T-helper 17 cell (primary cell): ENCODE measurements around the gene UBALD2. TPM values are rescaled to one million over a fixed set of nuclear protein-coding genes. Genes with fewer than 3 reads are reported as not detected.
A peak's percentile ranks its signal among the peaks of the same experiment; 100 is the strongest.
"Not testable (repeated sequence)": the region's sequence is repeated elsewhere in the genome, so short reads cannot be mapped to it uniquely, and the experiment has no call there.

Experiments used
- ATAC-seq: fragments of 150-1000 bp; cut with Tn5 transposase; 2 replicates; pipeline ENCODE4 v1.10.0; 2021; ENCODE audit warnings: mild to moderate bottlenecking, moderate library complexity
- DNase-seq, 3 donors: peaks; one replicate each; pipeline versions ENCODE4 v3.0.0 to v3.0.0-alpha.2; 2020 to 2021
- H3K9me3 ChIP-seq: one replicate; pipeline ENCODE4 v1.7.0; 2013; ENCODE audit warnings: low read length, mild to moderate bottlenecking; ENCODE audit not compliant: control insufficient read depth, poor library complexity, severe bottlenecking
- H3K27ac Mint-ChIP-seq: one replicate; pipeline ENCODE4 v1.8.0; 2022; ENCODE audit warnings: mild to moderate bottlenecking, moderate library complexity, mixed read lengths
- H3K27me3 Mint-ChIP-seq: one replicate; pipeline ENCODE4 v1.8.0; 2022; ENCODE audit warnings: mixed read lengths
- H3K36me3 Mint-ChIP-seq: one replicate; pipeline ENCODE4 v1.8.0; 2022; ENCODE audit warnings: low read depth, mixed read lengths
- H3K4me1 Mint-ChIP-seq: one replicate; pipeline ENCODE4 v1.8.0; 2022; ENCODE audit warnings: mild to moderate bottlenecking, mixed read lengths
- H3K4me3 Mint-ChIP-seq: one replicate; pipeline ENCODE4 v1.8.0; 2022; ENCODE audit warnings: mild to moderate bottlenecking, moderate library complexity, mixed read lengths
- total RNA-seq, 4 donors: library from RNA in 2 of 4; stranded (reverse) in 2 of 4; gene quantifications; one replicate each; pipeline ENCODE4 v1.2.3 and lab custom pipeline; 2022 to 2026

The UBALD2 gene
- total RNA-seq, 2 donors from 2014 or later, result 201 to 252 TPM

DNA sequence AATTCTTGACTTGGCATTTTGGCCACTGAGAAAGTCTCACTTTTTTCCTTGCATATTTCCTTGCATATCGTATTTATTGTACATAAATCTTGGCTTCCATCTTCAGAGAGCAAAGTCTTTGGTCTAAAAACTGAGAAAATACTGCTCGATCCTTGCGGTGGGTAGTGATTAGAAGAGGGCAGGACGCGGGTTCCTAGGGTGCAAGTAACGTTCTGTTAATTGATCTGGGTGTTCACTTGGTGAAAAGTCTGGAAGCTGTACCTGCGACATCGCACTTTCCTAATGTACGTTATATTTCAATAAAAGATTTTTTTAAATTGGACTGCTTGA, 758 bp upstream of the UBALD2 start:
- ATAC-seq (no peak), DNase-seq (no peak)

DNA sequence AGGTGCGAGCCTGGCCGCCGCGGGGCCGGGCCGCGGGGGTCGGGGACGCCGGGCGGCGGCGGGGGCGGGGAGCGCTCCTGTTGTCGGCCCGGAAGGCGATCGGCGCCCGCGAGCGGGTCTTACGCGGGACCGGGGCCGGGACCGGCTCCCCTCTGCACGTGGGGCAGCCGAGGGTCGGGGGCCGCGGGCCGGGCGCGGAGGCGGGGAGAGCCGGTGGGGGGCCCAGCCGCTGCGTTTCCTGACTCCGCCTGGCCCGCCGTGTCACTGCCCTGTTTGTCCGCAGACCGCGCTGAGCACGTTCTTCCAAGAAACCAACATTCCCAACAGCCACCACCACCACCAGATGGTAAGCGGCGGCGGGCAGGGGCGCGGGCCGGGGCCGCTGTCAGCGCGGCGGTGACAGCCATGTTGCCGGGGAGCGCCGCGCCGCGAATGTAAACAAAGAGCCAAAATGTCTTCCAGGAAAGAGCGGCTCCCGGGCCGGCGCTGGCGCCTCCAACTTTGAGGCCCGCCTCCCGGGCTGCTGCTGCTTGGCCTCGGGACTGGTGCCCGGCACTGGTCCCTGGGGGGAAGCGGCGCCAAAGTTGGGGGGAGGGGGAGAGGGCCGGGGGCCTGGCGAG, 586 bp downstream of the UBALD2 start:
- peaks cover 39% of the 10 kb centered on the region for H3K4me1 Mint-ChIP-seq
- peaks cover 4% of the 10 kb centered on the region for H3K36me3 Mint-ChIP-seq
- ATAC-seq, result no peak

More for the DNA sequence above, 758 bp upstream of the UBALD2 start:
- Mint-ChIP-seq H3K4me1 (peaks cover 32% of the 10 kb centered on the region), H3K4me3 (peak overlapping the region; percentile 88), H3K27ac (peak overlapping the region; percentile 95), H3K27me3 (no peaks in the 10 kb centered on the region), H3K36me3 (peaks cover 4% of the 10 kb centered on the region)
- no peaks in the 10 kb centered on the region for H3K9me3 ChIP-seq

DNA sequence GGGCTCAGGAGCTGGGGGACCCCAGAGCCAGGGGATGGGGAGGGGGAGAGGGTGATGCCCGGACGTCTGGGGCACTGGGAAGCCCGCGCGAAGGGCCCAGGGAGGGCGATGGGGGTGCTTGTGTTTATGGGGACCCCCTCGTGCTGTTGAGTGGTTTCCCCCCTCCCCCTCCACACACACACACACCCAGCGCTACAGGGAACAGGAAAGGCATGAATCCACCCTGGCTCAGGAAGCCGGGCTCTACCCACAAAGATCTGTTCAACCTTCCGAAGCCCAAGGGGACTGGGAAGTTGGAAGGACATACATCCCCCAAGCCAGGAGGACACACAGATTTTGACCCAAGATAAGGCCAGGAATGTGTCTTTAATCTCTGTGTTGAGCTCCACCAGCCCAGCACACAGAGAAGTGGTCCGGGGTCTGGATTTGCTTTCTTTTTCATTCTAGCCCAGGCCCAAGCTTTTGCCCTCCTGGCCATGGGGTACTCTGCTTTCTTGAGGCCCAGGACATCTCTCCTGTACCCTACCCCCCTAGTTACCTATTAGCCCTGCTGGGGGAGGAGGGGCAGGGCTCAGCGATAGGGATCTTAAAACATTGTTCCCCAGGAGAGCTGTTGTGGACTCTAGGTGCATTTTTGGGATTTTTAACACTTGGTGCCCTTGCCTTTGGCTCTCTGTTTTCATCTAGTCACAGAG, 1.2 kb downstream of the UBALD2 start:
- H3K9me3 ChIP-seq, result no peaks in the 10 kb centered on the region
- H3K4me1 Mint-ChIP-seq, result peaks cover 45% of the 10 kb centered on the region
- peak overlapping the region; percentile 97 for H3K27ac Mint-ChIP-seq
- DNase-seq, result no peak
- H3K36me3 Mint-ChIP-seq, result peaks cover 4% of the 10 kb centered on the region
- ATAC-seq, result no peak
- H3K27me3 Mint-ChIP-seq, result no peaks in the 10 kb centered on the region
- H3K4me3 Mint-ChIP-seq, result peak overlapping the region; percentile 96

More for the DNA sequence above, 586 bp downstream of the UBALD2 start:
- peak; percentile 44 to 57 (median 47) for DNase-seq
- no peaks in the 10 kb centered on the region for H3K27me3 Mint-ChIP-seq
- no peaks in the 10 kb centered on the region for H3K9me3 ChIP-seq
- H3K27ac Mint-ChIP-seq, result peak overlapping the region; percentile 97
- peak overlapping the region; percentile 96 for H3K4me3 Mint-ChIP-seq

DNA sequence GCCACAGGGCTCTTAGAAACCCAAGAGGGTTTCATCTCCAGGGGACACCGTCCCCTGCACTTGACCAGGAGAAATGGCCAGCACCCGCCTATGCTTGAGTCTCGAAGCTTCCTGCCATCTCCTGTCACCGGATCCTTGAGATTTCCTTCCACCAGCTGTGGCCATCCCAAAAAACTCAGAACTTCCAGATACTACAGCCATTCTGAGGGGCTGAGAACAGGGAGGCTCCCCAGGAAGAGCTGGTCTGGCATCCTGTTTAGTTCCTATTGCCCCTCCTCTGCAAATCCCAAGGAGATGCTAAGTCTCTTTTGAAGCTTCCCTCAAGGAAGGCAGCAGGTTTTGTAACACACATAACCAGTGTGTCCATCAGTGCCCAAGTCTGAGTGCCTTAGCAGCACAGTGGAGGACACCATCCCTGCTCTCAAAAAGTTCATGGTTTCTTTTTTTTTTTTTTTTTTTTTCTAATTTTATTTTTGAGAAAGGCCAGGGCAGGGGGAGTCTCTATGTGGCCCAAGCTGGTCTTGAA, 2.0 kb downstream of the UBALD2 start:
- no peaks in the 10 kb centered on the region for H3K9me3 ChIP-seq
- peak overlapping the region; percentile 96 for H3K4me3 Mint-ChIP-seq
- DNase-seq (no peak), ATAC-seq (no peak)
- peak overlapping the region; percentile 97 for H3K27ac Mint-ChIP-seq
- peaks cover 49% of the 10 kb centered on the region for H3K4me1 Mint-ChIP-seq
- no peaks in the 10 kb centered on the region for H3K27me3 Mint-ChIP-seq
- peaks cover 4% of the 10 kb centered on the region for H3K36me3 Mint-ChIP-seq

DNA sequence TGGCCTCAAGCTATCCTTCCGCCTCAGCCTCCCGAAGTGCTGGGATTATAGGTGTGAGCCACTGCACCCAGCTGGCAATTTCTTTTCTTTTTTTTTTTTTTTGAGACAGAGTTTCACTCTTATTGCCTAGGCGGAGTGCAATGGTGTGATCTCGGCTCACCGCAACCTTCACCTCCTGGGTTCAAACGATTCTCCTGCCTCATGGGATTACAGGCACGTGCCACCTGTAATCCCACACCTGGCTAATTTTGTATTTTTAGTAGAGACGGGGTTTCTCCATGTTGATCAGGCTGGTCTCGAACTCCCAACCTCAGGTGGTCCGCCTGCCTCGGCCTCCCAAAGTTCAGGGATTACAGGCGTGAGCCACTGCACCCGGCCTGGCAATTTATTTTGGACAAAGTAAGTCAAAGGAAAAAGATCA, 2.4 kb downstream of the UBALD2 start:
- H3K36me3 Mint-ChIP-seq, H3K27me3 Mint-ChIP-seq, DNase-seq, H3K9me3 ChIP-seq, ATAC-seq: not testable (repeated sequence)
- Mint-ChIP-seq H3K27ac (peak overlapping the region; percentile 97), H3K4me3 (peak overlapping the region; percentile 96), H3K4me1 (peaks cover 50% of the 10 kb centered on the region)

DNA sequence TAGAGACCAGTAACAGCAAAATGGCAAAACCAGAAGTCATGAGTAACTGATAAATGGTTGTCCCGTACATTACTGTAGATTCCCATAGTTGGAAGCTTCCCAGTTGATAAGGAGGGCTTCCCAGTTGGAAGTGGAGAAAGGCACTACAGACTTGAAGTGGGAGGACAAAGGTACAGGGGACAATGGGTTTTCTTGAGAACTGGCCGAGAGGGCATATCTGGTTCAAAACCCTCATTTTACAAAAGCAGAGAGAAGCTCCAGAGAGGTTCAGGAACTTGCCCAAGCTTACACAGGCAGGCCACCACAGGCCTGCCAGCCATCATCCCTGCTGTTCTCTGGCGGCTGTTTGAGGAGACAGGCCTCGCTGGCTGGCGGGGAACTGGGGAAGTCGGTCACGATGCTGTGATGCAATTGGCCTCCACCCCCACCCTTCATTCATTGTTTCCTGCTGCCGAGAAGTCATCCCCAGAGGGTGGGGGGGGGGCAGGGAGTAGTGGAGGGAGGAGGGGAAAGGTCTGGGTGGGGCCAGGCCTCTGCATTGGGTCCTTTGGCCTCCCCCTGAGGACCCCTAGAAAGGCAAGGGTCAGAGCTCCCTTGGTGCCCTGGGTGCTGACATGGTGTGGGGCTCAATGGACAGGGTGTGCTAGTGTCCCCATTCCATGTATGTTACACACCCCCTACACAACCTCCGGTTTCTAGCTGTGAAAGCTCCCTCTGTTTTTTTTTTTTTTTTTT, 3.0 kb downstream of the UBALD2 start:
- peaks cover 4% of the 10 kb centered on the region for H3K36me3 Mint-ChIP-seq
- ATAC-seq (peak; percentile 14), DNase-seq (peak; percentile 54 to 64 (median 55))
- H3K4me3 Mint-ChIP-seq, result peak overlapping the region; percentile 96
- H3K27ac Mint-ChIP-seq, result peak overlapping the region; percentile 97
- peaks cover 48% of the 10 kb centered on the region for H3K4me1 Mint-ChIP-seq
- no peaks in the 10 kb centered on the region for H3K9me3 ChIP-seq
- H3K27me3 Mint-ChIP-seq, result no peaks in the 10 kb centered on the region

DNA sequence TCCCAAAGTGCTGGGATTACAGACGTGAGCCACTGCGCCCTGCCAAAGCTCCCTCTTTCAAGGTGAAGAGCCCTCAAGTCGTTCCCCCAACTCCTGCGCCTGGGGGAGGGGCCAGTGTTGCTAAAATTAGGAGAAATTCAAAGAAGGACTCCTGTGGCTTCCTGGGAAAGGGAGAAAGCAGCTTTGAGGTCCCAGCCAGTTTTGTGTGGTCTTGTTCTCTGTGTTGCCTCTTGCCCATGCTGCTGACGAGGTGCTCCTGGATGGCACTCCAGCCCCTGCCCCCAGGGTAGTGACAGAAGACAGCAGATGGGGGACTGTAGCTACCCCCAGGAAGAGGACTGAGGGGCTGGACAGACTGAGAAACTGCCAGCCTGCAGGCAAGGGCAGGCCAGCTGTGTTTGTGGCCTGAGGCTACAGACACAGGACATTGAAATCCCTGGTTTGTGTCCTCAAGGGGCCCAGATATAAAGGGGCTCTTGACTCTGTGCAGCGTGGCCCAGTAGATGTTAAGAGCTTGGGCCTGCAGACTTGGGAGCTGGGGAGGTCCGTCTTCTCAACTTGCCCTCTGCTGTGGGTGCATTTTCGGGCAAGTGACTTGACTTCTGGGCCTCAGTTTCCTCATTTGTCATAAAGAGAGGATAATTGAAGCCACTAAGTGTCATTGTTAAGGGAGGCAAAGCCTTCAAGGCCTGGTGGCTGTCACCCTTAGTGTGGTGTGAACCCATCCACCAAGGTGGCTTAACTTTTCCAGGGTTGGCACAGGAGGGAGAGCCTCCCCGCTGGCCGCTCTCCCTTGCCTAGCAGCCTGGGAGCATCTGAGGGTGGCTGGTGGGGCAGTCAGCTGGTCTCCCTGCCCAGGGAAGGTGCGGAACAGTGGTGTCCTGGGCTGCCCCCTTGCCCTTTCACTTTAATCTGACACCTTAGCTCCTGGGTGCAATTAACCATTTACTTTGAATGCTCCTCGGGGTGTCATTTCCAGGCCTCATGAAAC, 4.1 kb downstream of the UBALD2 start:
- no peaks in the 10 kb centered on the region for H3K27me3 Mint-ChIP-seq
- DNase-seq (no peak), ATAC-seq (no peak)
- H3K9me3 ChIP-seq, result no peaks in the 10 kb centered on the region
- peaks cover 47% of the 10 kb centered on the region for H3K4me1 Mint-ChIP-seq
- peak overlapping the region; percentile 97 for H3K27ac Mint-ChIP-seq
- peaks cover 4% of the 10 kb centered on the region for H3K36me3 Mint-ChIP-seq
- peak overlapping the region; percentile 96 for H3K4me3 Mint-ChIP-seq

DNA sequence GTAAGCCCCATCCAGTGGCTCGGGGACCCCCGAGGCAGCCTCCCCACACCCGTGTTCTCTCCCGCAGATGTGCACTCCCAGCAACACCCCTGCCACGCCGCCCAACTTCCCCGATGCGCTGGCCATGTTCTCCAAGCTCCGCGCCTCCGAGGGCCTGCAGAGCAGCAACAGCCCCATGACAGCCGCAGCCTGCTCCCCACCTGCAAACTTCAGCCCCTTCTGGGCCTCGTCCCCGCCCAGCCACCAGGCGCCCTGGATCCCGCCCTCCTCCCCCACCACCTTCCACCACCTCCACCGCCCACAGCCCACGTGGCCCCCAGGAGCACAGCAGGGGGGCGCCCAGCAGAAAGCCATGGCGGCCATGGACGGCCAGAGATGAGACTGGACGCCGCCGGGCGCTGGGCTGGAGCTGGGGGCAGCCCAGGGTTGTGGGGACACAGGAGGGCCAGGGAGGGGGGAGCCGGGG, 5.0 kb downstream of the UBALD2 start:
- H3K27me3 Mint-ChIP-seq, result no peaks in the 10 kb centered on the region
- peaks cover 4% of the 10 kb centered on the region for H3K36me3 Mint-ChIP-seq
- peaks cover 44% of the 10 kb centered on the region for H3K4me1 Mint-ChIP-seq
- DNase-seq, result no peak
- peak overlapping the region; percentile 97 for H3K27ac Mint-ChIP-seq
- H3K4me3 Mint-ChIP-seq, result peak overlapping the region; percentile 96
- H3K9me3 ChIP-seq, result no peaks in the 10 kb centered on the region
- no peak for ATAC-seq

DNA sequence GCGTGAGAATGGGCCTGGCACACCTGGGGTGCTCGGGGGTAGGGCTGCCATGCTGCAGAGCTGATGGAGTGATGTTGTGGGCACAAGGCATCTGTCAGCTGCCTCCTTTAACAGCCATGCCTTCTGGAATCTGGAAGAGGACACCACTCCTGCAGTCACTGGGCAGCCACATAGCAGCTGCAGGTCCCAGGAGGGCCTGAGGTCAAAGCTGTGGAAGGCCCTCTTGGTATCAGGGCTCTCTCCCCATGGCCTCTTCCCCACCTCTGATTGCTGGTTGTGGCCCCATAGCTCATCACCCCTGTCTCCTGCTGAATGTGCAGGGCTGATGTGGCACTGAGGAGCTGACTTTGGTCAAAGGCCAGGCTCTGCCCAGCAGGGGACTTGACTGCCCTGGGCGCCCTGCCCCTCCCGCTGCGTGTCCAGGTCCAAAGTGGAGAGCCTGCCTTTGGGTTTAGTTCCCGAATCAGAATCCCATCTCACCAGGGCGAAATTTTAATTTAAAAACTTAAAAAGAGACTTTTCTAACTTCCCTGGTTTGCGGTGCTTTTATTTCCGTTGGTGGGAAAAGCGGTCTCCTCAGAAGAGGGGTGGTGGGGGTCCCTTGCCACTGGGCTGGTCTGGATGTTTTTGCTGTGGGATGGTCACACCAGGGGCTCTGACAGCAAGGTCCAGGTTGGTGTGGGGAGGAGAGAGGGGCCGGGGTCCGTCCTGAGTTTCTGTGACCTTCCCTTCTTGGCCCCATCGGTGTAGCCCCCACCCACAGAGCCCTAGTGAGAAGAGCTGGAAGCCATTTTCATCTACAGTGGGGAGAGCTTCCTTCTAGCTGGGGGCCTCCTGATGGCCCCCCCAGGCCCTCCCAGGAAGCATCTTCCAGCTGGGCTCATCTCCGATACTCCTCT, 5.9 kb downstream of the UBALD2 start:
- peaks cover 45% of the 10 kb centered on the region for H3K4me1 Mint-ChIP-seq
- peaks cover 2% of the 10 kb centered on the region for H3K36me3 Mint-ChIP-seq
- H3K9me3 ChIP-seq, result no peaks in the 10 kb centered on the region
- peak overlapping the region; percentile 85 for H3K4me3 Mint-ChIP-seq
- H3K27ac Mint-ChIP-seq, result peak overlapping the region; percentile 94
- ATAC-seq (no peak), DNase-seq (no peak)
- no peaks in the 10 kb centered on the region for H3K27me3 Mint-ChIP-seq

DNA sequence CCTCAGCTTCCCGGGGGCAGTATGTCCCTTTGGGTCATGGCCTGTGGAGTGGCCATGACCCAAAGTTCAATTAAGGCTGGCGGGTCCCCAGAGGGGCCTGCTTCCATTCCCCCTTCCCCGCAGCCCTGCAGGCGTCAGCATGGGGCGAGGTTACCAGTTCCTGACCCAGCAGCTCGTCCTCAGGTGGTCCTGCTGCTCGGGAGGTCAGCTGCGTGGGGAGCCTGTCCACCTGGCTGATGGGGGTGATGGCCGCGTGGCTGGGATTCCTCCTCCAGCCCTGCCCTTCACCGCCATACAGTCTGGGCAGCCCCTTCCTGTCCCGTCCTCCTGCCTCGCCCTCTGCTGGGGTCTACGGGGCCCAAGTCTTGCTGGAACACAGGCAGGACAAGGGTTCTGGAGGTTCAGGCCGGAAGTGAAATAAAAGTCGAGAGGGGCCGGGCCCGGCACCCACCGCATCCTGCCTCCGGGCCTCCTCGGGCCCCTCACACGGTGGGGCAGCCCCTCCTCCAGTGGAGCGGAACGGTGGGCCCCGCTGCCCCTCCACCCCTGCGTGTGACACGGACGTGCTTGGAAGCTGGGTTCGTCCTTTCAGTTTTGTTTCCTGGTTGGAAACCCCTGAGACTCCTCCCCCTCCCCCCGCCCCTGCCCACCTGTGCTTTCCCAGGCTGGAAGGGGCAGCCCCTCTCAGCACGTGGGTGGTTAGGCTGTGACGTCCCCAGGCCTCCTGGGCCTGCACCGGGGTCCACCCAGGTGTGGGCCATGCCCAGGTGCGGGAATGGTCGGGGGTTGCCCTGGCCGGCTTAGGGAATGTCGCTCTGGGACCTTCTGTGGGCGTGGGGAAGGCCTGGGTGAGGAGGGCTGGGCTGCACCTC, 6.8 kb downstream of the UBALD2 start:
- peaks cover 48% of the 10 kb centered on the region for H3K4me1 Mint-ChIP-seq
- DNase-seq (peak in 2 of 3 donors; percentile 53 to 64), ATAC-seq (peak; percentile 61)
- H3K36me3 Mint-ChIP-seq, result no peaks in the 10 kb centered on the region
- no peaks in the 10 kb centered on the region for H3K27me3 Mint-ChIP-seq
- H3K4me3 Mint-ChIP-seq, result peak overlapping the region; percentile 85
- H3K9me3 ChIP-seq, result no peaks in the 10 kb centered on the region
- peak overlapping the region; percentile 94 for H3K27ac Mint-ChIP-seq
